Hematopoietic multipotent progenitor cell treated with erythropoietin and hydrocortisone succinate and interleukin-3 and kit ligand, for 17 days (in vitro differentiated cells): ENCODE data around the gene SLC9A7.
A peak's percentile ranks its signal among the peaks of the same experiment; 100 is the strongest.

Source experiments
- DNase-seq: peaks from one replicate; pipeline ENCODE4 v3.0.0-alpha.2; 2015; ENCODE audit warnings: low spot score

The SLC9A7 gene

DNA sequence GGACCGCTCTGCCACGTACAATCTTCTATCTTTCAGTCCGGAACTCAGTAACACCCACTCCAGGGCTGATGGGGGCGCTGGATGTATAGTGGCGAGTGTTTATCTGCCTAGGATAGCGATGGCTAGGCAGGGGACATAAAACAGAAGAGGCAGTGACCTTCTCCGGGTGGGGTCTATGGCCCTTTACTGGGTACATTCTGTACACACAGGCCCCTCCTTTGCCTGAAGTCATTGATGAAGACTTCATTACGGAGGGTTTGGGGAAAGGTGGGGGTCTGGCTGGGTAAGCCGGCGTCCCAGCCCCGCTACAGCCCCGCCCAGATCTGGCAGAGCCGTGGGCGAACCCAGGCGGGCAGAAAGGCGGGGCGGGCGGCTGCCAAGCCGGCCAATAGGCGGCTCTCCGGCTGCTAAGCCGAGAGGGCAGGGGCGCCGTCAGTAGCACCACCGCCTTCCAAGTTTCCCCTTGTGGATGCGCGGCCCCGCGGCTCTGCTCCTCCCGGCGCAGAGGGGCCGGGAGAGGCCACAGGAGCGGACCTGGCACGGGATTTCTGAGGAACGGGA is 185.5 kb downstream of the SLC9A7 start, which contains the start of gene CHST7:
CHST7 (plus strand) TSS at position 435 of the 561 bp plus-strand sequence. CDS start 167 bp downstream, outside the sequence.
- DNase-seq = no peak

DNA sequence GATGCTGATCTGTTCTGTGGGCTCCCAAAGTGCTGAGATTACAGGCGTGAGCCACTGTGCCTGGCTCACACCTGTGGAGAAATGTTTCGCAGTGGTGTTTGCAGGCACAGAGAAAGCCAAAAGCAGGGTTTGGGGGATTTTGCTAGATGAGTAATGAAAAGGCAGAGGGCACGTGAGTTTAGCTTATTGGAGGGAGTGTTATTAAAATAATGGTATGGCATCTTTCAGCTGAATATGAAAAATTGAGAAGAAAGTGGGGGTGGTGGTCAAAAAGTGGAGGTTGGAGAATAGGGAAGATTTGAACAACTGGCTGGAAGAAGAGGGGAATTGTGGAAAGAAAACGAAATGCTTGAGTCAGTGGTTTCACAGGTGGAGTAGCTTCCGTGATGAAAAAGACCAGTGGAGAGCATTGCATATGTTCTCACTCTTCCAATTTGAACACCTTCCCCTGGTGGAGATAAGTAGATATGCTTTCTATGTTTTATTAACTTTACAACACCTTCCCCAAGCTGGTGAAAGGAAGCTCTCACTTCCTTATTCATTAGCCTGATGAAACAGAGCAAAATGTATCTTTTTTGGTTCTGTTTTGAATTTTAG is 186.5 kb downstream of the SLC9A7 start:
- no peak for DNase-seq

DNA sequence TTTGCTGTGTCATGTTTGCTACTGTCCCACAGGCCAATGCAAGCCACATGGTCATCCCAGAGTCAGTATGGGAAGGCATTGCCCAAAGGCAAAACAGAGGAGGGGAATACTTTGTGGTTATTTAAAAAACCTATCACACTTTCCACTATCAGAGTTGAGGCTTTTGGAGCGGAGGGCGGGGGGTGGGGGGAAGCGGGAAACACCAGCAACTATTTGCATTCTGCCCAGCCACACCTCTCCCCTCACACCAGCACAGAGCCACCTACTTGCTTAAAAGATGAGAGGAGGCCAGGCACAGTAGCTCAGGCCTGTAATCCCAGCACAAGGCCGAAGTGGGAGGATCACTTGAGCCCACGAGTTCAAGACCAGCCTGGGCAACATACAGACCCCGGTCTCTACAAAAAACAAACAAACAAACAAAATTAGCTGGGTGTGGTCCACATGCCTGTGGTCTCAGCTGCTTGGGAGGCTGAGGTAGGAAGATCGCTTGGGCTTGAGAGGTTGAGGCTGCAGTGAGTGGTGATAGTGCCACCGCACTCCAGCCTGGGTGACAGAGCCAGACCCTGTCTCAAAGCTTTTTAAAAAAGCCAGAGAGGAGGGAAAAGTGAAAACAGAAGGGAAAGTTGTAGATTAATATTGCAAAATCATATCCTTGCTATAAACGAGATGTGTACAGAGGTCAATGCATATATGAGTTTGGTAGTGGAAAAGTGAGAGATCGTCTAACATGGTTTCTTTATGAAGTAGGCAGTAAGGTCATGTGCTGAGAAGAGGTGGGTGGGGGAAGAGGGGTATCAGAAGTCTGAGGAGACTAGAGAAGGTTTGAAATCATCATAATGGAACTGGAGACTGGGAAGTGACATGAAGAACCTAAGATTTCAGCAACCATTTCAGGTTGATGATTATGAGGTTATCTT is 187.2 kb downstream of the SLC9A7 start:
- DNase-seq = no peak

DNA sequence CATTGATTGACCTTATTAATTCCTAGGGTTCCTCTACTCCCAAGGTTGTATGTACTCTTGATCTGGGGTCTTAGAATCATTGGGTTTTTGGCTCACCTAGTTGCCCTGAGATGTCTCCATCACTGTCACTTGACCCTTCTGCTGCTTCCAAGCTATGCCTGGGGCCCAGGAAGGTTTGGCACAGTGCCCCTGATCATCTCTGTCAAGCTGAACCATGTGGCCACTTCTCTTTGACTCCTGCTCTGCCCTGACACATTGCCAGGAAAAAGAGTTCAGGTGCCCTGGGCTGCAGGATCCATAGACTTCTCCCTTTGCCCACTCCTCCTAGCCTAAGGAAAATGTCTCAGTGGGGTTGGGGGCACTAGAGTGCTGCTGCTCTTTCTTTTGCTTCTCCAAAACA is 189.3 kb downstream of the SLC9A7 start:
- DNase-seq = no peak

DNA sequence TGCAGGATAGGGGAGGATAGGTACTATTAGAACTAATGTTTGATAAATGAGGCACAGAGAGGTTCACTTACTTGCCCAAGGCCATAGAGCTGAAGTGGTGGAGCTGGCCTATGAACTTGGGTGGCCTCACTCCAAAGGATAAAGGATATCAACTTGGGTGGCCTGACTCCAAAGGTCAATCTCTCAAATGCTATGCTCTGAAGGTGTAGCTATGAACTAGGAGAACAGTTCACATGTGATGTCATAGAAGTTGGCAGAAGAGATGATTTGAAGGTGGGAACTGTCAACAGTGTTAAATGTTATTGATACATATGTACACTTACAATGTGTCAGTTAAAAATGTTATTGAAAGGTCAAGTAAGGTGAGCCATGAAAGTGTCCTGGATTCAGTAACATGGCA is 191.5 kb downstream of the SLC9A7 start:
- no peak for DNase-seq

DNA sequence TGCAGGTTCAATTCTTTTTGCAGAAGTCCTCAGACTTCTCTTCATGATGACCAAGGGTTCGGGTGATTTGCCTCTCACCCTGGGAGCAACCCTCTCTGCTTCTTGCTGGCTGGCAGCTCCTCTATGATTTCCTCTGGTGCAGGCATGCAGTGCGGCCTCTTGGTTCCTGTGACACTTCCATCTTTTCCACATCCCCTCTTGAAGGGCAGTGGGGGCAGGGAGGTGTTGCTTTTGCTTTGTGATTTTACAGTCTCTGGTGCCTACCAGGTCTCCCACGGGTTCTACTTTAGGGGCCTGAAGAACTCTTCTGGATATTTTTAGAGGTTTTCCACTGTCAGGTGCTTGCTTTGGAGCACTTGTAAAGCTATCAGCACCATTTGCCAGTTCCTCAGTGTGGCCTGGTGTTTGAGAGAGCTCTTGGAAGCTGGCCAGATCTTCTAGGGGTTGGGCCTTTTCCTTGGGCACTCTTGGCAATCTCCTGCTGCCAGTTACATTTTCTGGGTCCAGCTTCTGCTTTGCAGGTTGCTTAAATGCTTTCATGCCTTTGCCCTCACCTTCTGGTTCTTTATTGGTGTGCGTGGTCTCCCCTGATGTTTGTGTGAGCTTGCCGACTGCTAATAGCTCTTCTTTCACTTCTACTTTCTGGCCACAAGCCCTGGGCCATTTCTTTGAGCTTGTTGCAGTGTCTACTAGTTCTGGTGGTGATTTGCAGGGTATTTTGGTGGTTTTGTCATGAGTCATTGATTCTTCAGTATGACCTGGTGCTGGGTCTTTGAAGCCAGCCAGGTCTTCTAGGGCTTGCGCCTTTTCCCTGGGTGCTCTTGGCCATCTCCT is 196.9 kb downstream of the SLC9A7 start:
- peak; percentile 5 for DNase-seq

DNA sequence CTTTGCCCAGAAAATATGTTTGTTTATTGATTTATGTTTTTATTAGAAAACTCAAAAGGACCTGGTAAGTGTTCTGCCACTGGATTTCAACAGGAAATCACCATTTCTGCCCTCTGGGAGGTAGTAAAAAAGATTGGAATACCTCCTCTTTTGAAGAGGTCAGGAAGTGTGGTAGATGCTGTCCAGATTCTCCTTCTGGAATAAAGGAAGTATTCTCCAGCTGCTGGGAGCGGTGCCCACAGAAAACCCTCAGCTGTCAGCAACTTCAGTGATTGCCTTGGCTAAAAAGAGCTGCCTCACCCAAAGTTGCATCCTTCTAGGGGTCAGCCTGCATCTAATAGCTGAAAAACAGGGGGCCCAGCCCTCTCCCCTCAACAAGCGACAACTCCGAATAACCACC is 199.9 kb downstream of the SLC9A7 start:
- no peak for DNase-seq

DNA sequence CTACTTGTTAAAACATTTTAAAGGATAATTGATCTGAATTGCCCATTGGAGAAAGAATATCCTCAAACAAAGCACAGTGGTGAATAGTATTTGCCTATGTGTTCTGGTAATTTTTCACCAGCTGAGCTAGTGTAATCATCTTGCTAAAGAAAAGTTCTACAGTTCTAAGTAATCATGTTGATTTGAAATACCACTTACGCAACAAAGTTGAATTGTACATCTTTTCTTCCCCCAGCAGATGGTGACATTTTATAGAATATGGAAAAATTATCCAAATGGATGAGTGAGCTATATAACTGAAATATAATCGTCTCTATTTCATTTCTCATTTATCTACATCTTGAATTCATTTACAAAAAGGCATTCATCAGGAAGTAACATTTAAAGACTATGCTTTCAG is 204.0 kb downstream of the SLC9A7 start:
- no peak for DNase-seq

DNA sequence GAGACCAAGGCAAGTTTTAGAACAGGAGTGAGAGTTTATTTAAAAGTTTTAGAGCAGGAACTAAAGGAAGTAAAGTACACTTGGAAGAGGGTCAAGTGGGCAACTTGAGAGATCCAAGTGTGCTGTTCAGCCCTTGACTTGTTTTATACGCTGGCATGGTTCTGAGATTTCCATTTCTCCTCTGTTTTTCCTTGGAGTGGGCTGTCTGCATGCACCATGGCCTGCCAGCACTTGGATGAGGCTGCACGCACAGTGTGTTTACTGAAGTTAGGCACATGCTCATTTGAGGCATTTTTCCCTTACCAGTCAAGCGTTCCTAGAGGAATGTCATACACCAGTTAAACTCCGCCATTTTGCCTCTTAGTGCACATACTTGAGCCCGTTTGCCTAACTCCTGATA is 205.0 kb downstream of the SLC9A7 start:
- DNase-seq = no peak

DNA sequence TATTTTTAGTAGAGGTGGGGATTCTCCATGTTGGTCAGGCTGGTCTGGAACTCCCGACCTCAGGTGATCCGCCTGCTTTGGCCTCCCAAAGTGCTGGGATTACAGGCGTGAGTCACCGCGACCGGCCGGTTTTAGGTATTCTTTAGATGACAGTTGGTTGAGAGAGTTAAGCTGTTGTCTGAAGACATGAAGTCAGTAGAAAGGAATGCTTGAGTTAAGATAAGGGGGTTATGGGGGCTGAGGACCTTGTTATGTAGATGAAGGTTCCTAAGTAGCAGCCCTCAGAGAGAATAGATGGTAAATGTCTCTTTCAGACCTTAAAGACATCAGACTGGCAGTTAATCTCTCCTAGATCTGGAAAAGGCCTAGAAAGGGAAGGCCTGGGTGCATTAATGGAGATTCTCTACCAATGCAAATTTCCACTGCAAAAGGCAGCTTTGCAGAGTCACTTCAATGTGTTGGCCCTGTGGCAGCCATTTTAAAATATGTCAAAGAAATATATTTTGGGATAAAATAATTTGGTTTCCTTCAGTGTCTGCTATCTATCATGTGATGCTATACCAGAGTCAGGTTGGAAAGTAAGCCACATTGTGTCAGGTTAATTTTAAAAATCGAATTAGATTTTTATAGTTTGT is 207.3 kb downstream of the SLC9A7 start:
- DNase-seq = no peak

DNA sequence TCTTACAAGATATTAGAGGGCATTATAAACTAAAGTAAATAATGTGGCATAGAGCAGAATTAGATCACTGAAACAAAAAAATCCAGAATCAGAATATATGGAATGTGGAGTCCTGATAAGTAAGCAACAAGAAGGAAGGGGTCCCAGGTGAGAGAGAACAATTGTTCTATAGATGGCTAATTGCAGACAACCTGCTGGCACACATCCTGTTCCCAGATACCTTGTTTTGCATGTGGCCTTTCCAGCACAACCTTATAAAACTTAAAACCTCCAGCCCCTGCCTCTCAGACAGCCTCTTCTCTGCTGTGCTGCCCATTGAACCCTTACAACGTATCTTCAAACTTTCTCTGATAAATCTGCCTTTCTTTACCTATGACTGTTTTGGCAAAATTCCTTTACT is 209.0 kb downstream of the SLC9A7 start:
- no peak for DNase-seq
